Ecto neural progenitor cell (in vitro differentiated cells): ENCODE data around the gene MTMR12.

Experiments
- DNase-seq: peaks from one replicate; pipeline ENCODE4 v3.0.0-alpha.2; 2018; ENCODE audit warnings: low spot score

MTMR12 gene

DNA sequence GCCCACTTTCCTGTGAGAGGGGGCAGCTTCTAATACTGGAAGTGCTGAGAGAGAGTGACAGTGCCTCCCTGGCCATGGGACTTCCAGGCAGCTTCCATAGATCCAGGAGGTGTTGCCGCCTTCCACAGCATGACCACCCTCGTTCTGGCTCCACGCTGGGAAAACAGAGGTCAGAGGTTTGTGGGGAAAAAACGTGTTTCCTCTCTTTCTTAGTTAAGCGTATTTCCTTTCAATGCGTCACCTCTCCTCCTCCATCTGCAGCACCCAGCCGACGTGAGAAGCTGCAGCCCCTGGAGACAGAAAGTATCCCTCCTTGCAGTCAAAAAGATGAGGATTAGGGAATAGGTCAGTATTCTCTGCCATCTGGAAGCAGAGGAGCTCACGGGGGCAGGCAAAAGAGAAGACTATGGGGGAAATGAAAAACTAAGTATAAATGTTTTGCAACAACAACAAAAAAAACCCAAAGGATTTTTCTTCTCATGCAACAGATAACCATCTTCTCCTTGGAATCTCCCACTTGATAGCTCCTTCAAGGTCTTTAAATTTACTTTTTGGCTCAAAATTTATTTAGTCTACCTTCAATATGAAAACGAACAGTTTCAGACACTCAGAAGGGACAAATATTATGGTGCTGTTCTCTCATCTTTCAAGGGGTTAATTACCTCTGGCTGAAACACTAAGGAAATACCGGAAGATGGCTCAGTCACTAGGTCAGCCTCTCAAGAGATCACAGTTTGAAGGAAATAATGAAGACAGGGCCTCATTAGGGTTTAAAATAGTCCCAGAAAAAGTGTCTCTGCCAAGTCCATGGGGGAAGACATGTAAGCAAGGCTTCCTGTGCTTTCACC lies 38.0 kb downstream of the MTMR12 start:
- no peak for DNase-seq

DNA sequence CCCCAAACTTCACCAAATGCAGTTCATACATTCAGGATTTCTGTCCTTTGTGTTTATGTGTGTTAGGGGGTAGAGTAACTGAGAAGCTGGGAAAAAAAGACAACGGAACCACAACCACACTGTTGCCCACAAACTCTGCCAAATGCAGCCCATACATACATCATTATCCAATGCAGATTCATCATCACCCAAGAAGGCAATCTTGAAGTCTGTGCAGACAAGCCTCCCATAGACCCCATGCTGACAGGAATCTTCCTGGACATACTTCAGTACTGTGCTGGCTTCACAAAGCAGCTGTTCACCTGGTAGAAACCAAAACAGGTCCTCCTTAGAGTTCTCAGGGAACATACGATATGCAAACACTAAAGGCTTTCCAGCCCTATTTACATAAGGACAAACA lies 38.9 kb downstream of the MTMR12 start:
- DNase-seq = no peak

- DNase-seq = no peak
Observed at GRCh38 chr5:32272746-32273145, 40.0 kb downstream of the MTMR12 start.

GRCh38 chr5:32270946-32271345 lies 41.8 kb downstream of the MTMR12 start:
- no peak for DNase-seq

DNA sequence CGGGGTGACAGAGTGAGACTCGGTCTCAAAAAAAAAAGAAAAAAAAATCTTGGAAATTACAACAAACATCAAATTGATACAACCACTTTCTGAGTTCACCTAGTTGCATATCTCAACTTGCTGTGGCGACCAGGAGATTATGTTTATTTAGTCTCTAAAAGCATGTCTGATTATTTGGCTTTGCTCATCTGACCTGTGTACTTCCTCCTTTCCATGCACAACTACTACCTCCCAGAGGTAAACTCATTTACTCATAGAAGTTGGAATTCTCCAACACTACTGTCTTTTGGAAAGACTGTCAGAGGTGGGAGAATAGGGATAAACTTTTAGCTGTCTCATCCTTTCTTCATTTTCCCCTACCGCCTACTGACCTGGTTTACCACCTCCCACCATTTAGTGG lies 42.6 kb downstream of the MTMR12 start:
- DNase-seq = no peak

- DNase-seq = no peak
Observed at GRCh38 chr5:32265902-32266301, 46.8 kb downstream of the MTMR12 start.

- DNase-seq = no peak
Observed at GRCh38 chr5:32264957-32265572, 47.7 kb downstream of the MTMR12 start.

DNA sequence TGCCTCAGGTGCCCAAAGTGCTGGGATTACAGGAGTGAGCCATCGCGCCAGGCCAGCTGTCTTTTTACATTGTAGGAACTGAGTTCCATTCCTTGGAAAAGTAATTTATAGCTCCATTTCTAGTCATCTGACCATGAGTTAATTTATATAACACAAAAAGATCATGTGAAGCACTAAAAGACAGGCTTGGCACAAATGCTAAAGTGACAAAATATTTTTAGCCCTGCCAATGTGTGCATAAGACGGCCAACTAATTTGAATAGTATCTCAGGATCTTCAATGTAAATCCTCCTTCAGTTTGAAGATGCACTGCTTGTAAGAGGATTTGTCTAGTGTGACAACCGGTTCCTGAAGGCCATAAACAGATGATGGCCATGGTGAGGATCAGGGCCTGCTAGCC lies 49.1 kb downstream of the MTMR12 start:
- no peak for DNase-seq

- no peak for DNase-seq
Observed at GRCh38 chr5:32261198-32261597, 51.5 kb downstream of the MTMR12 start.

GRCh38 chr5:32259033-32259432 lies 53.7 kb downstream of the MTMR12 start:
- no peak for DNase-seq

- no peak for DNase-seq
Observed at GRCh38 chr5:32258424-32258823, 54.3 kb downstream of the MTMR12 start.

- DNase-seq = no peak
Observed at GRCh38 chr5:32255540-32255900, 57.2 kb downstream of the MTMR12 start.

GRCh38 chr5:32254881-32255539 lies 57.7 kb downstream of the MTMR12 start:
- no peak for DNase-seq

- DNase-seq = no peak
Observed at GRCh38 chr5:32251871-32252458, 60.8 kb downstream of the MTMR12 start.

DNA sequence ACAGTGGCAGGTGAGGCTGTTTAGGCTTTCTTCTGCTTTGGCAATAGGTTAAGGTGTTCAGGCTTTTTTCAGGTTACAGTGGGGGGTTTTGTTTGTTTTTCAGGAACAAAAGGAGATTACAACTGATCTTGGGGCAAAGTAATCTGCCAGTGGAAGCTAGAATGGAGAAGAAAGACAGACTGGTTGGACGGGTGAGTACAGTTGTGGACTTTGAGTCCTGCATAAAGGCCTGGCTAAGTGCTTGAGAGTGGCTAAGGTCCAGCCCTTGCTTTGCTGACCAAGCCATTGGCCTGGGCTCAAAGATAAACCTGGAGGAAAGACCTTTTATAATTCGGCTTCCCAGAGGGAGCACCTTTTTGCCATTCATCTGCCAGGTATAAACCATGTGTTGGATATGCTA lies 63.1 kb downstream of the MTMR12 start:
- no peak for DNase-seq

DNA sequence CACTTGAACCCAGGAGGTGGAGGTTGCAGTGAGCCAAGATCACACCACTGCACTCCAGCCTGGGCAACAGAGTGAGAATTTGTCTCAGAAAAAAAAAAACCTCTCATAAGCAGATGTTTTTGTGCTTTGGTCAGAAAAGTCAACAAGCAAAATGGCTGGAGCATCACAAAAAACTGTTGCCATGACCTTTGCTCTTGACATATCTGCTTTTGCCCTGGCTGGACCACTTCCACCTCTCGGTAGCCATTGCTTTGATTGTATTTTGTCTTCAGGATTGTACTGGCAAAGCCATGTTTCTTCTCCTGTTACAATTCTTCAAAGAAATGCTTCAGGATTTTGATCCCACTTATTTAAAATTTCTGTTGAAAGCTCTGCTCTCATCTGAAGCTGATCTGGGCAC lies 67.0 kb downstream of the MTMR12 start:
- DNase-seq = no peak

GRCh38 chr5:32244017-32244416 lies 68.7 kb downstream of the MTMR12 start:
- no peak for DNase-seq

DNA sequence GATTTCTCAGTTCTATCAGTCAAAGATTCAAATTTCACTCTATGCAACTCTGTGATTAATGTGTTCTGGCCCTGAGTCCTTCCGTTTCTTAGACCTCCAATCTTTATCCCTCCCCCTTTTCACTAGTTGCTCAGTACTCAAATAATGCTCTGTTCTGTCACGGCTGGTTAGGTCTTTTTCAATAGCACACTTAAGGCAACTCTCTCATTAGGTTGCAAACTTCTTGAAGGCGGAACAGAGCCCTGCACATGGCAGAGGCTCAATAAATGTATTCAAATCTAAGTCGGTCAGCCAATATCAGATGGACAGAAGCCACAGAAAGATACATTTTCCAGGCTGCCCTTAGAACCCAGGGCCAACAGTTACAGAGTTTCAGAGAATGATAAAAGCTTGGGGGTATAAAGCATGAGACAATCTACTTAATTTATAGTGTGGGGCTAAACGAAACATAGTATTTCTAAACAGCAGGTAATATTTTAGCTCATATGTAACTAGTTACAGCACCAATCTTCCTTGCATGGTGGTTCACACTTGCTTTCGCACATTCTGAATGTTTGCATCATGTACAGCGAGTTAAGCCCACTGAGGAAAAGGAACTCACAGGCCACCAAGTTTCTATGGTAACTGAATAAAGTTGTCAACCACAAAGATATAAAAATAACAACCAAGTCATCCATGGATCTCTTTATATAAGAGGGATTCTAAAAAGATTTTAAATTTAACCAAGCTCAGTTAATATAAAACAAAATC lies 71.5 kb downstream of the MTMR12 start:
- no peak for DNase-seq

DNA sequence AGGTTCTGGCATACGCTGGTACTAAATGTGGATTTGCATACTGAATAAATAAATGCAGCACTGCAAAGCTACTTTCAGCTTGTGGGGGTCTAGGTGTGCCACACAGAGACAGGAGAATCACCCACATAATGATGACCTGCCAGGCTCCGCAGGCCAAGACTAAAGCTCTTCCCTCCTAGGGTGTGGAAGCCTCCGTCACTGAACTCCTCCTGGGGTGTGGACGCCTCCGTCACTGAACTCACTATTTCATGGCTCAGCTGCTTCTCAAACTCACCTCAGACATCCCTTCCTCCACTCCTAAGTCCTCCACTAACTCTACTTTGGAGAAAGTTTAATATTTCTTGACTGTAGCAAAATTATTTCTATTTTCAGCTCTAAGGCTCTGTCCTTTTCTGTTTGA lies 73.4 kb downstream of the MTMR12 start:
- DNase-seq = no peak

- DNase-seq = no peak
Observed at GRCh38 chr5:32233696-32234447, 78.9 kb downstream of the MTMR12 start.

GRCh38 chr5:32233220-32233695 lies 79.5 kb downstream of the MTMR12 start:
- no peak for DNase-seq
